ENCODE measurements around the gene NADK.

The NADK gene, protein sequence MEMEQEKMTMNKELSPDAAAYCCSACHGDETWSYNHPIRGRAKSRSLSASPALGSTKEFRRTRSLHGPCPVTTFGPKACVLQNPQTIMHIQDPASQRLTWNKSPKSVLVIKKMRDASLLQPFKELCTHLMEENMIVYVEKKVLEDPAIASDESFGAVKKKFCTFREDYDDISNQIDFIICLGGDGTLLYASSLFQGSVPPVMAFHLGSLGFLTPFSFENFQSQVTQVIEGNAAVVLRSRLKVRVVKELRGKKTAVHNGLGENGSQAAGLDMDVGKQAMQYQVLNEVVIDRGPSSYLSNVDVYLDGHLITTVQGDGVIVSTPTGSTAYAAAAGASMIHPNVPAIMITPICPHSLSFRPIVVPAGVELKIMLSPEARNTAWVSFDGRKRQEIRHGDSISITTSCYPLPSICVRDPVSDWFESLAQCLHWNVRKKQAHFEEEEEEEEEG

DNA sequence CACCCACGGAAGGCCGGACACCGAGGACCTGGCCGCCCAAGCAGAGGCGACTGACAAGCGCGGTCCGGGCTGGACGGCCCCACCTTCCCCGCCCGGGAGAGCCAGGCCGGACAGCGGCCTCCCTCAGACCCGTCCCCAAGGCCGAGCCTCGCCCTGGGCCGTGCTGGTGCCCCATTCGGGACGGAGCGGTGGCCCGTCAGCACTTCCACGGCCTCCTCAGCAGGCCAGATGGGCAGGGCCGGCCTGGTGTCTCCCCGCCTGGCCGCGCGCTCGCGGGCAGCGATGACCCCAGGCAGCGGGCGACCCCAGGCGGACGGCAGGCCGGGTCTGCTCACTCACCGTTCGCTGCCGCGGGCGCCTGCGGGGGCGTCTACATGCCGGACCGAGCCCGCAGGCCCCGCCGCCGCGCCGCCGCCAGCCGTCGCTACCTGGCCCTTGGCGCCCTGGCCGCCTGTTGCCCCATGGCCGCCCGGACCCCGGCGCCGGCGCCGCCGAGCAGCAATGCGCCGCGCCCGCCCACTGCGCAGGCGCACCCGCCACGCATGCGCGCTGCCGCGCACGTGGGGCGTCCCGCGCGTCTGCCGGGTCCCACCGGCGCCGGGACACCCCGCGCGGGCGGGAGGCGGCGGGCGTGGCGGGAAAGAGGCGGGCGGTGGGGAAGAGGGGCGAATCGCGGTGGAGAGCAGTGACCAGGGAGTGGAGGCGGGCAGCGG, at the start of gene NADK:
Gene NADK (minus strand): TSS at position 521 of the 713 bp plus-strand sequence. CDS start 13,064 bp downstream, outside the sequence.
- DNase-seq = no peak

DNA sequence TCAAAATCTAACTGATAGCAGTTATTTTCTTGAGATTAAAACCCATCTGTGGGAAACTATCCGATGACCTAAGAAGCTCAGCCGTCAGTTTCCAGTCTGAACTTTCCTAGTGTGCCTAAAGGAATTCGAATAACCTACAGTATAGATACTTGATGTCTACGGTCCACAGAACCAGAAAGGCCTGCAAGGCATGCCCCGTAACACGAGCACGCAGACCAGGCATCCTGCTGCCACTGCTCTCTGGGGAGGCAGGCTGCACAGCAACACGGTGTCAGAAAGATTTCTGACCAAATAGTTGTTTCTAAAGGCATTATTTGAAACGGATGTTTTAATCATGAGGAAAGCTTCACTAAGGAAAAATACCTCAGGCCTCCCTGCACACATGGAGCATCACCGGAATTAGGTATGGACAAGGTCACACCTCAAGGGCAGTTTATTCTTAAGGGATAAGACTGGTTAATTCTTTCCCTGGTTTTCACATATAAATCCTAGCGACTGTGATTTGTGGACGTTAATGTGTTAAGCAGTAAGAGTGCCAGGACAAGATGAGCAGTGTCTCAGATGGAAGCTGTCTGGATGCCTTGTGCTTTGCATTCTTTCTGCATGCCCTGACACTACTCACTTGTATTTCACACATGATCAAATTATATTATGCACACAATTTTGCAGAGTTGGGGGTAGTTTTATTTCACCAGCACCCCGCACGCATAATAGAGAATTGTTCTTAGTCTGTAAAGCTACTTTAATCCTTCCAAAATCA, 49.0 kb upstream of the NADK start:
- no peak for DNase-seq

DNA sequence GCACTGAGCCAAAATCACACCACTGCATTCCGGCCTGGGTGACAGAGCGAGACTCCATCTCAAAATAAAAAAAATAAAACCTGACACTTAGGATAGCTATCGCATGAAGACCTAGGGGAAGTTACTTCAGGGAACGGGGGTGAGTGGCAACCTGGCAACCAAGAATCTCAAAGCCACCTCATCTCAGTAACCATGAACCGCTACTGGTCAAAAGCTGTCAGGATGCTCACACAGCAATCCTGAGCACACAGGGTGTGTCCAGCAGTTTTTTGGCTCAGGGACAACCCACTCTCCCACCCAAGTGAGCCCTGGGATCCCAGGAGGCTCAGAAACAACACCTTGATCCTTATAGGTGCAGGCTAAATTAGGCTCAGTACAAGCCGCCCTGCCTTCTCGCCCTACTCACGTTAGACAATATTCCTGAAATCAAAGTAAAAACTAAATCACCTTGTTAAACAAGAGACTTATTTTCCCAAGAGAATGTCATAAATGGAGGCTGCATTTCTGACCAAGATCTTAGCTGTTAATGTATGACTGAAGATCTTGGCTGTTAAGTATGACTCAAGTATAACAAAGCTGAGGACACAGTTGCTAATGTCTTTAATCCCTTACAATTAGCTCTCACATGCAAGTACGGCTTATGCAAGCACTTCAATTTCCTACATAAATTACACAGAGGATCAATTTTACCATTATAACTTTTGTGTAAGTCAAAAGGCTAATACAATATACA, 48.3 kb upstream of the NADK start:
- no peak for DNase-seq

- DNase-seq = no peak
These were observed 46.9 kb upstream of the NADK start for GRCh38 chr1:1825217-1825616.

DNA sequence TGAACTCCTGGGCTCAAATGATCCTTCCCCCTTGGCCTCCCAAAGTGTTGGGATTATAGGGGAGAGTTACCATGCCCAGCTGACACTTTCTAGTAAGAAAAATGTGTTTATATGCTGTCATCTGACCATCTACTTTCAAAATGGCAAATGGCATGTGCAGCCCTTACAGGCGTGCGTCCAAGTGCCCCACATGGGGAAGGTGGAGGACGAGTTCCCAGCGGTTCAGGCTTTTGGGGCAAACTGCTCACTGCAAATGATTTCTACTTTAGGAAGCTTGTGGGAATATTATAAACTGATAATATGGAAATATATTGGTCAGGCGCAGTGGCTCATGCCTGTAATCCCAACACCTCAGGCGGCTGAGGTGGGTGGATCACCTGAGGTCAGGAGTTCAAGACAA, 41.5 kb upstream of the NADK start:
- DNase-seq = no peak

GRCh38 chr1:1817221-1817620, 39.0 kb upstream of the NADK start:
- DNase-seq = no peak

DNA sequence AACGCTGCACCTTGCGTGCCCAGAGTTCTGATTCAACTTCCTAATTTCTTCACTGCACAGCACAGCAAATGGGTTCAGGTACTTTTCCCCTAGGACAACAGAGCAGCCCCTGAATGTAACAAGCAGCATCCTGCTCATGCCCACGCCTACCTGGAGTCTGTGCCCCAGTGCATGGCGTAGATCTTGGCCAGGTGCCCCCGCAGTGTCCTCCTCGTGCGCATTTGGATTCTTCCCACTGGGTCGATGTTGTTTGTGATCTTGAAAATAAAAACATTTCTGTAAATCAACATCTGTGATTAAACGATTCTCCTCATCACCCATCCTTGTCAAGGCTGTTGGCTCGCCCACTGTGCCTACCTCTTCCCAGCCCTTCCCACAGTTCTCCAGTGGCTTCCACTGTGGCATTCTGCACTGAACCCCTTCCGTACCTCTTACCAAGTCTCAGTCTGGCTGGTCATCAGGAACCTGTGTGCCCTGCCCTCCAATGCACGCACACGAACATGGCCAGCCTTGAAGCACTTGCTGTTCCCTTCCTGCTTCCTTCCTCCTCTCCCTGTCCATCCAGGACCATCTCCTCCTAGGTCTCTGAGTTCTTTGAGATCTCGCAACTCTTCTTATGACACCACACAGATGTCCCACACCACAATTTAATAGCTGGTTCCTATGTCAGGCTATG, 37.5 kb upstream of the NADK start:
- DNase-seq = no peak

- no peak for DNase-seq
These were observed 31.2 kb upstream of the NADK start for GRCh38 chr1:1809489-1809888.

GRCh38 chr1:1808206-1808605, 29.9 kb upstream of the NADK start:
- DNase-seq = no peak

GRCh38 chr1:1806890-1807289, 28.6 kb upstream of the NADK start:
- DNase-seq = no peak

DNA sequence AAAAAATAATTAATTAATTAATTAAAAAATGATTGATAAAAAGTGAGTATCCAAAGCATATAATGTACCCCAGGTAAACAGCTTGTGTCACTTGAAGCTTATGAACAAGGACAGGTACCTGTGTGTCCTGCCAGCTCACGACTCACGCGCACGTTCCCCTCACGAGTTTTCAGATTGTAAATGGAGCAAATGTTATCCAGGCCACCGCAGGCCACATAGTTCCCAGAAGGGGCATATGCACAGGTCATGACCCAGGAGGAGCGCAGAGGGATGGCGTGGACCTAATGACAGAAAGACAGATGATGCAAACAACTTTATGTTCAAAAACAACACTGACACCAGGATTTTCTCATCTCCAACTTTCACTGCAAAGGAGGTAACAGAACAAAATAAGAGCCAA, 26.0 kb upstream of the NADK start:
- DNase-seq = no peak

DNA sequence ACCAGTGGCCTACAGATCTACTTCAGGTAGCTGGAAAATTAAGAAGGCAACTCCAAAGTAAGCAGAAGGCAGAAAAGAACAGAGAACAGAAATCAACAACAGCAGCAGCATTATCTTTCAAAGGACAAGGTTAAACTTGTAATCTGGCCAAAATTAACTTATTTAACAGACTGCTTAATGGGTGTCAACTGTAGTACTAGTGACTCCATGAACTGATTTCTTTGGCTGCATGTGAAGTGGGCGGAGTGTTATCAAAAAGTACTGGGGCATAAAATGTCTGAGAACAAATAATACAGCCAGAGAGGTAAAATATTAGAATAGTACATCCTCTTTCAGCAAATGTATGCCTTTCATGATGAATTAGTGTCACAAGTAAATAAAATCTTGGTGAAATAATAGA, 24.6 kb upstream of the NADK start:
- DNase-seq = no peak

- no peak for DNase-seq
These were observed 21.4 kb upstream of the NADK start for GRCh38 chr1:1799716-1800115.

DNA sequence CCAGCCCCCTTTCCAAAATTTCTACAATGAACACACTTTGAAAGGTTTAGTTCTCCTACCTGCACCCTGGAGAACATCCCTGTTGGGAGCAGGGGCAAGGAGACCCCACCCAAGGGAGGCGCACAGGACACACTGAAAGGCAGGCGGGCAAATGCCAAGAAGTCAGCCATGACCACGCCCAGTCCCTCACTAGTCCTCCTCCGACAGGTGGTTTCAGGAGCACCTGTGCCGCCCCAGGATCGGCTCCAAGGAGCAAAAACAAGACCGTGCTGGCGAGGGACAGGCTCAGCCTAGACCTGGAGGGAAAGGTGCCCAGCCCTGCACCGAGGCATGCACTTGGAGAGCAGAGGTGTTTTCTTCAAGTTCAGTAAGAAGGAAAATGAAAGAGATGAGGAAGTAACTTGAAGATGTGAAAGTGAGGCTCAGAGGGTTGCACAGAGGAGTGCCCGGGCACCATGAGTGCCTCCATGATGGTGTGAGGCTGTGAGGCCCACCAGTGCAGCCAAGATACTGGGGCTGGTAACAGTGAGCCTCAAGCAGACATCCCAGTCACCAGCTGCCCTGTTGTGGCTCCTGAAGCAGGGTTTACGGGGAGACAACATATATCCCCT, 19.6 kb upstream of the NADK start:
- DNase-seq = no peak

- no peak for DNase-seq
These were observed 18.2 kb upstream of the NADK start for GRCh38 chr1:1796466-1796865.

- no peak for DNase-seq
These were observed 16.7 kb upstream of the NADK start for GRCh38 chr1:1794999-1795398.

GRCh38 chr1:1793481-1794244, 15.4 kb upstream of the NADK start:
- DNase-seq = no peak

DNA sequence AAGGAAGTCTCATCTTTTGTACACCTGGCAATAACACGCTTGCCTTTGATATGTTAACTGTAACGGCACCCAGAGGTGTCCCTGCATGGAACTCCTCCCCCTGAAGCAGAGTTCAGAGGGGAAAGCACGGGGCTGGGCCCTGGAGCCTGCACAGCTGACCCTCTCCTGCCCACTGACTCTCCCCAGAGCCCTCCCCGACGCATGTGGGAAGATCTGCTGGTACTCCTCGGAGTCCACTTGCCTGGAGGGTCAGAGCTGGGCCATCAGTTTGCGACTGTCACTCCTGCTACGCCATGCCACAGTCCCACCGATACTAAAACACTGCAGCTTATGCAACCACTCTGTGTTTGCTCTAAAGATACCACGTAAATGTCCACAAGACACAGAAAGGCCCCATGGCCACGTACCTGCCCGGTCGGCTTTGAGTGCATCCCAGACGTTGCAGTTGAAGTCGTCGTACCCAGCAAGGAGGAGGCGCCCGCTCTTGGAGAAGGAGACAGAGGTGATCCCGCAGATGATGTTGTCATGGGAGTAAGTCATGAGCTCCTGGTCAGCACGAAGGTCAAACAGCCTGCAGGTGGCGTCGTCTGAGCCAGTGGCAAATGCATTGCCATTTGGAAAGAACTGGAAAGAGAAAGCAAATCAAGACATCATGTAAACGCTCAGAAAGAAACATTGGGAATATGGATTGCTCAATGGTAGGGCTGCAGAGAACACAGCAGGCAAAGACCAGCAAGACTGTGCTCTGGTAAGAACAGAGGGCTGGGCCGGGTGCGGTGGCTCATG, 10.6 kb upstream of the NADK start:
- DNase-seq = no peak

DNA sequence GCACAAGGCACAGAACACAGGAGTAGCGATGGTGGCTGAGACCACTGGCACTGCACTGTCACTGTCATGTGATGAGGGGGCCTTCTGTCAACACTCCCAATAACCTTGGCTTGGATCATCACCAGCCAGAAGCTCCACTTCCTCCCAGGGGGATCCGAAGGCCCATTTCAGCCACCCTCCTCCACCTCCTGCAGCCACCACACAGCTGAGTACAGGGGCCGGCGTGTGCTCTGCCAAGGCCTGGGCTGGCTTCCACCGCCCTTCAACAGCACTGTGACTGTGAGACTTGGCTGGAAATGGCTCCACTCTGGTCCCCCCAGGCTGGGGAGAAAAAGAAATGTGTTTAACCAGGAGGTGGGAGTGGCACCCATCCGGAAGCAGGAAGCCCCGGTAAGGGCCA, 9.9 kb upstream of the NADK start:
- DNase-seq = no peak

All from amniotic stem cell (primary cell).